ENCODE measurements around the gene SLC4A2.

Gene SLC4A2

GRCh38 chr7:151117565-151117964 lies 58.2 kb downstream of the SLC4A2 start:
- no peak for DNase-seq

- no peak for DNase-seq
Measured at GRCh38 chr7:151118108-151119054, 59.0 kb downstream of the SLC4A2 start.

- no peak for DNase-seq
Measured at GRCh38 chr7:151119055-151119415, 59.6 kb downstream of the SLC4A2 start.

GRCh38 chr7:151119902-151120301 lies 60.5 kb downstream of the SLC4A2 start:
- DNase-seq, result no peak

- no peak for DNase-seq
Measured at GRCh38 chr7:151120896-151121295, 61.5 kb downstream of the SLC4A2 start.

GRCh38 chr7:151121380-151122170 lies 62.2 kb downstream of the SLC4A2 start:
- no peak for DNase-seq

- no peak for DNase-seq
Measured at GRCh38 chr7:151122276-151122675, 62.9 kb downstream of the SLC4A2 start.

GRCh38 chr7:151122796-151123157 lies 63.4 kb downstream of the SLC4A2 start:
- no peak for DNase-seq

GRCh38 chr7:151123158-151123821 lies 63.9 kb downstream of the SLC4A2 start:
- DNase-seq, result no peak

GRCh38 chr7:151123822-151124464 lies 64.6 kb downstream of the SLC4A2 start:
- DNase-seq, result peak; percentile 70

- no peak for DNase-seq
Measured at GRCh38 chr7:151124481-151124880, 65.1 kb downstream of the SLC4A2 start.

GRCh38 chr7:151124899-151125399 lies 65.6 kb downstream of the SLC4A2 start:
- no peak for DNase-seq

GRCh38 chr7:151125470-151125845 lies 66.1 kb downstream of the SLC4A2 start:
- DNase-seq, result no peak

- no peak for DNase-seq
Measured at GRCh38 chr7:151125846-151126481, 66.6 kb downstream of the SLC4A2 start.

All from effector CD8-positive, alpha-beta T cell (primary cell).